HuH-7 (cell line): Measurements from ENCODE around the gene CRY1.
"Not testable (repeated sequence)": the region's sequence is repeated elsewhere in the genome, so short reads cannot be mapped to it uniquely, and the experiment has no call there.

Experiments used
- DNase-seq: peaks from one replicate; pipeline ENCODE4 v3.0.0; 2011; ENCODE audit warnings: low spot score

The CRY1 gene

GRCh38 chr12:107108366-107108765 lies 15.0 kb upstream of the CRY1 start:
- DNase-seq, result not testable (repeated sequence)

DNA sequence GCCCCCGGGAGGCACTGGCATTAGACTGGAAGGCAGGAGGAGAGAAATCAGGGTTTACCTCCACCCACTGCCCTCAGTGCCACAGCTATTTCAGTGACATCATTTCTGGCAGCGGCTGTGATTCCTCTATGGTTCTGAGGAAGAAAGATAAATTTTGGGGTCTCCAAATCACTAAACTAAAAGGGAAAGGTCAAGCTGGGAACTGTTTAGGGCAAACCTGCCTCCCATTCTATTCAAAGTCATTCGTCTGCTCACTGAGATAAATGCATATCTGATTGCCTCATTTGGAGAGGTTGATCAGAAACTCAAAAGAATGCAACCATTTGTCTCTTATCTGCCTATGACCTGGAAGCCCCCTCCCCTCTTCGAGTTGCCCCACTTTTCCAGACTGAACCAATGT lies 14.0 kb upstream of the CRY1 start:
- no peak for DNase-seq

- no peak for DNase-seq
Measured at GRCh38 chr12:107106241-107107025, 13.1 kb upstream of the CRY1 start.

- DNase-seq, result no peak
Measured at GRCh38 chr12:107105410-107105703, 12.0 kb upstream of the CRY1 start.

- DNase-seq, result no peak
Measured at GRCh38 chr12:107103516-107103915, 10.2 kb upstream of the CRY1 start.

- no peak for DNase-seq
Measured at GRCh38 chr12:107103097-107103496, 9.7 kb upstream of the CRY1 start.

- no peak for DNase-seq
Measured at GRCh38 chr12:107102294-107102693, 8.9 kb upstream of the CRY1 start.

GRCh38 chr12:107101651-107102050 lies 8.3 kb upstream of the CRY1 start:
- no peak for DNase-seq

DNA sequence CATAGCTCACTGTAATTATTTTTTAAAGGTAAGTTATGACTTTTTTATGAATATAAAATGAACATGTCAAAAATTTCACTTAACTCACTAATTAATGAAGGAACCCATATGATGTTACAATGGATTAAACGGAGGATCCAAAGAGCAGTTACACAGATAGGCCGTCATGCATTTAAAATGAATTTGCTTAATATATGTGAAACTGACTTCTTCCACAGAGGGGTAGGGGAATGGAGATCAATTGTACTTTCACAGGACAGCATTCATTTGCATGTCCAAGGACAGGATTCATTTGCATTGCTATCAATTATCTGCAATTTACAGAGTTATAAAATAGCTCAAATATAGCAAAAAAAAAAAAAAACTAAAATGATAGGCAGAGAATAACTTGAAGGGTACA lies 6.6 kb upstream of the CRY1 start:
- DNase-seq, result no peak

DNA sequence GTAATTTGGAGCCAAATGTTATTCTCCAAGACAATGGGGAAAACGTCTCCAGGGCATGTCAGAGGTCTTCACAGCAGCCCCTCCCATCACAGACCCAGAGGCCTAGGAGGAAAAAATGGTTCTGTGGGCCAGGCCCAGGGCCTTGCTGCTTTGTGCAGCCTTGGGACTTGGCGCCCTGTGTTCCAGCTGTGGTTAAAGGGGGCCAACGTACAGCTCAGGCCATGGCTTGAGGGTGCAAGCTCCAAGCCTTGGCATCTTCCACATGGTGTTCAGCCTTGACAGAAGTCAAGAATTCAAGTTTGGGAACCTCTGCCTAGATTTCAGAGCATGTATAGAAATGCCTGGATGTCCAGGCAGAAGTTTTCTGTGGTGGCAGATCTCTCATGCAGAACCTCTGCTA lies 3.2 kb upstream of the CRY1 start:
- DNase-seq, result no peak

DNA sequence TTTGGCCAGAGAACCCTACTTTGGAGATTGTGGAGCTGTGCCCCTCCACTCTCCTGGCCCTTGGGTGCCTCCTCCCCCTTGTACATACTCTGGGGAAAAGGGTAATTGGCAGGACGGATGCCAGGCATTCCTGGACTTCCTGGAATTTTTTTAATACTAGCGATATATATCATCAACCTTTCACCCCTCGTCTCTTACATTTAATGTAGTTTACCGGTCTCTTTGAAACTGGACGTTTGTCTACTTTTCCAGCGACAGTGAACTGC lies 767 bp upstream of the CRY1 start:
- no peak for DNase-seq

- no peak for DNase-seq
Measured at GRCh38 chr12:107092669-107093416, 506 bp downstream of the CRY1 start.

- peak; percentile 57 for DNase-seq
Measured at GRCh38 chr12:107091989-107092641, 1.2 kb downstream of the CRY1 start.

DNA sequence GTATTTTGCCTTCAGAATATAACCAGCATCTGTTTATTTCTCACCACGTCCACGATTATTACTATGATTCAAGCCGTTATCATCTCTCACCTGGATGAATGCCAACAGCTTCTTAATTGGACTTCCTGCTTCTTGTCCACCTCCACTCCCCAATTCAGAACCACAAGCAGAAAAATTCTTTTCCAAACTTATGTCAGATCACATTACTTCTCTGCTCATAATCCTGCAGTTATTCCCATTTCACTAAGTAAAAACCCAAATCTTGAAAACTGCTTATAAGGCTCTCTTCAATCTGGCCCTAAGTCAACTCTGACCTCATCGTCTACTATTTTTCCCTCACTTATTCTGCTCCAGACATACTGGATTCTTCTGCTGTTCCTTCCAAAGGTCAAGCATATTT lies 2.0 kb downstream of the CRY1 start:
- no peak for DNase-seq

GRCh38 chr12:107090711-107091110 lies 2.6 kb downstream of the CRY1 start:
- DNase-seq, result no peak

DNA sequence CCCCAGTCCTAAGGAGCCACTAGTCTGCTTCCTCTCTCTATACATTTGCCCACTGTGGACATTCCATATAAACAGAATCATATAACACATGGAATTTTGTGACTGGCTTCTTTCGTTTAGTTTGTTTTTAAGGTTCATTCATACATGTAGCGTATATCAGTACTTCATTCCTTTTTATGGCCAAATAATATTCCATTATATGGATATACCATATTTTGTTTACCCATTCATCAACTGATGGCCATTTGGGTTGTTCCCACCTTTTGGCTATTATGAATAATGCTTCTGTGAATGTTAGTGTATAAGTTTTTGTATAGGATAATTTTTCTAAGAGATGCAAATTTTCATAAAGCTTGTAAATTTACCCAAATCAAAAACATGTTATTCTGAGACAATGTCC lies 4.4 kb downstream of the CRY1 start:
- no peak for DNase-seq

DNA sequence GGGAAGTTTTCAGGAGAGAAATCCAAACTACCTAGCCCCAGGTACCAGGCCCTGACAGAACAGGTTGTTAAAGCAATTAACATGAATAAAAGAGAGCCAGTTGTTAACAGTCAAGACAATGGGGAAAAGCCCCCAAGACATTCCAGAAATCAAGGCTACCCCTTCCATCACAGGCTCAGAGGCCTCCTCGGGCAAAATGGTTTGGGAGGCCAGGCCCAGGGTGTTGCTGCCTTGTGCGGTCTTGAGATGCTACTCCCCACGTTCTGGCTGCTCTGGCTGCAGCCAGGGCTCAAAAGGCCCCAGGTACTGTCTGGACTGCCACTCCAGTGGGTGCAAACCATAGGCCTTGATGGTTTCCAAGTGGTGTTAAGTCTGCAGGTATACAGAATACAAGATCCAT lies 7.0 kb downstream of the CRY1 start:
- DNase-seq, result no peak

DNA sequence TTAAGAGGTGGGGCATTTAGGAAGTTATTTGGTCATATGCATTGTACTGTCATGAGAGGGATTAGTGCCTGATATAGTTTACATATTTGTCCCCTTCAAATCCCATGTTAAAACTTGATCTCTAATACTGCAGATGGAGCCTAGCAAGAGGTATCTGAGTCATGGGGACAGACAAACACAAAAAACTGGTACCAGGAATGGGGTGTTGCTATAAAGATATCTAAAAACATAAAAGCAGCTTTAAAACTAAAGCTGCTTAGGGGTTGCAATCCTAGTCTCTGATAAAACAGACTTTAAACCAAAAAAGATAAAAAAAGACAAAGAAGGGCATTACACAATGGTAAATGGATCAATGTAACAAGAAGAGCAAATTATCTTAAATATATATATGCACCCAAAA lies 11.6 kb downstream of the CRY1 start:
- no peak for DNase-seq

GRCh38 chr12:107080299-107080698 lies 13.1 kb downstream of the CRY1 start:
- DNase-seq, result no peak

- DNase-seq, result no peak
Measured at GRCh38 chr12:107079172-107080011, 14.0 kb downstream of the CRY1 start.

DNA sequence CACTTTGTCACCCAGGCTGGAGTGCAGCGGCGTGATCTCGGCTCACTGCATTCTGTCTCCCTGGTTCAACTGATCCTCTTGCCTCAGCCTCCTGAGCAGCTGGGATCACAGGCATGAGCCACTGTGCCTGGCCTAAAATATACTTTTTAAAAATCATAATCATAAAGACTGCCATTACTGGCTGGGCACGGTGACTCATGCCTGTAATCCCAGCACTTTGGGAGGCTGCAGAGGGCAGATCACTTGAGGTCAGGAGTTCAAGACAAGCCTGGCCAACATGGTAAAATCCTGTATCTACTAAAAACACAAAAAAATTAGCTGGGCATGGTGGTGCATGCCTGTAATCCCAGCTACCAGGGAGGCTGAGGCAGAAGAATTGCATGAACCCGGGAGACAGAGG lies 20.1 kb downstream of the CRY1 start:
- DNase-seq, result not testable (repeated sequence)

DNA sequence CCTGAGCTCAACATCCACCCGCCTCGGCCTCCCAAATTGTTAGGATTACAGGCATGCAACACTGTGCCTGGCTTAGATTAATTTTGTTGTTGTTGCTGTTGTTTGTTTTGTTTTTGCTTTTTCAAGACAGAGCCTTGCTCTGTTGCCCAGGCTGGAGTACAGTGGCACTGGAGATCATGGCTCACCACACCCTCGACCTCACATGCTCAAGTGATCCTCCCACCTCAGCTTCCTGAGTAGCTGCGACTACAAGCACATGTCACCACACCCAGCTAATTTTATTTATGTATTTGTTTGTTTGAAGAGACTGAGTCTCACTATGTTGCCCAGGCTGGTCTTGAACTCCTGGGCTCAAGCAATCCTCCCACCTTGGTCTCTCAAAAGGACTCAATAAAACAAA lies 26.7 kb downstream of the CRY1 start:
- no peak for DNase-seq

DNA sequence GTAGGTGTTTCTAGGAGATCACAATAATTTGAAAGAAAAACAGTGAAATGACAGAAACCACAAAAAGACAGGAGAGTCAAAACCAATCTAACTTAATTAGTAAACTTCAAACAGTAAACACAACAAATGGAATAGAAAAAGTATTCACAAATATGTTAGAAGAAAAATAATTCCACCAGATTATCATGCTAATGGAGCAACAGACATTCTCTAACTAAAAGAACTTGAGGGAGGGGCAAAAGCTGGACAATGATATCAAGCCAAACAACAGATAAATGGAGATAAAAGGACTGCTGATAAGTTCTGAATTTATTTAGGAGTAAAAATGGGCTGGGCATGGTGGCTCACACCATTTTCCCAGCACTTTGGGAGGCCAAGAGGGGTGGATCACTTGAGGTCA lies 28.7 kb downstream of the CRY1 start:
- DNase-seq, result no peak
